WTC11 (cell line): ENCODE results near the gene C6orf52. TPM values are rescaled to one million over a fixed set of nuclear protein-coding genes. Genes with fewer than 3 reads are reported as not detected.

Experiments
- ATAC-seq: fragments of 200-7000 bp; cut with Tn5 transposase; 2 replicates; pipeline ENCODE4 v1.10.0; 2021; ENCODE audit warnings: mild to moderate bottlenecking, moderate library complexity
- CTCF ChIA-PET: fragments of 300-600 bp; sonication (Branson Sonifier 250); formaldehyde crosslinking; loops from one replicate; lab custom pipeline; 2021; ENCODE audit warnings: antibody characterized with exemption; lab: Charles Lee
- POLR2A ChIA-PET: fragments of 350-600 bp; sonication (Branson Sonifier 250); formaldehyde crosslinking; loops from one replicate; lab custom pipeline; 2021; ENCODE audit warnings: antibody characterized with exemption; lab: Charles Lee
- DNase-seq: peaks from one replicate; pipeline ENCODE4 v3.0.0; 2021; ENCODE audit warnings: low spot score
- H3K27ac Mint-ChIP-seq: 2 replicates; pipeline ENCODE4 v1.8.0; 2021; ENCODE audit warnings: mixed read lengths
- H3K27me3 Mint-ChIP-seq: 2 replicates; pipeline ENCODE4 v1.8.0; 2021; ENCODE audit warnings: low read depth, mild to moderate bottlenecking, moderate library complexity, mixed read lengths
- H3K36me3 Mint-ChIP-seq: 2 replicates; pipeline ENCODE4 v1.8.0; 2021; ENCODE audit warnings: mixed read lengths
- H3K4me1 Mint-ChIP-seq: 2 replicates; pipeline ENCODE4 v1.8.0; 2022; ENCODE audit warnings: mixed read lengths
- H3K4me3 Mint-ChIP-seq: 2 replicates; pipeline ENCODE4 v1.8.0; 2021; ENCODE audit warnings: mild to moderate bottlenecking, moderate library complexity, mixed read lengths
- H3K9me3 Mint-ChIP-seq: 2 replicates; pipeline ENCODE4 v1.8.0; 2021; ENCODE audit warnings: mixed read lengths
- ATF3 ChIP-seq: sonication (generic); formaldehyde crosslinking; conservative IDR thresholded peaks from 2 replicates; pipeline ENCODE4 v1.8.1; 2022; ENCODE audit warnings: mild to moderate bottlenecking, missing genetic modification reagents
- CBFB ChIP-seq: sonication (generic); formaldehyde crosslinking; IDR thresholded peaks from 2 replicates; pipeline ENCODE4 v1.8.1; 2022; ENCODE audit warnings: mild to moderate bottlenecking, low read depth, missing genetic modification reagents
- E2F5 ChIP-seq: sonication (generic); formaldehyde crosslinking; IDR thresholded peaks from 2 replicates; pipeline ENCODE4 v1.8.1; 2022; ENCODE audit warnings: mild to moderate bottlenecking, moderate library complexity, missing genetic modification reagents
- EMX1 ChIP-seq: fragments of 250-450 bp; sonication (Bioruptor Pico); IDR thresholded peaks from 2 replicates; pipeline ENCODE4 v1.8.0; 2021; ENCODE audit warnings: mild to moderate bottlenecking
- GABPB1 ChIP-seq: sonication (generic); formaldehyde crosslinking; IDR thresholded peaks from 2 replicates; pipeline ENCODE4 v1.8.1; 2023; ENCODE audit warnings: mild to moderate bottlenecking, missing genetic modification reagents
- JAZF1 ChIP-seq: fragments of 250-450 bp; sonication (Bioruptor Pico); IDR thresholded peaks from 2 replicates; pipeline ENCODE4 v1.9.0; 2021; ENCODE audit warnings: moderate library complexity, mild to moderate bottlenecking, inconsistent platforms
- KAT7 ChIP-seq: sonication (generic); formaldehyde crosslinking; IDR thresholded peaks from 2 replicates; pipeline ENCODE4 v1.8.1; 2023; ENCODE audit warnings: missing genetic modification reagents, mild to moderate bottlenecking, borderline replicate concordance
- MYBL2 ChIP-seq: sonication (generic); formaldehyde crosslinking; IDR thresholded peaks from 2 replicates; pipeline ENCODE4 v1.8.1; 2023; ENCODE audit warnings: mild to moderate bottlenecking, moderate library complexity, missing genetic modification reagents
- NFE2L1 ChIP-seq: sonication (generic); formaldehyde crosslinking; IDR thresholded peaks from 2 replicates; pipeline ENCODE4 v1.8.1; 2023; ENCODE audit warnings: missing genetic modification reagents
- NFYB ChIP-seq: sonication (generic); formaldehyde crosslinking; conservative IDR thresholded peaks from 2 replicates; pipeline ENCODE4 v1.8.0; 2022; ENCODE audit warnings: low read depth, missing genetic modification reagents
- SOX15 ChIP-seq: fragments of 250-450 bp; sonication (Bioruptor Pico); IDR thresholded peaks from 2 replicates; pipeline ENCODE4 v1.9.0; 2021; ENCODE audit warnings: mild to moderate bottlenecking
- SP1 ChIP-seq: sonication (generic); formaldehyde crosslinking; conservative IDR thresholded peaks from 2 replicates; pipeline ENCODE4 v1.8.1; 2022; ENCODE audit warnings: missing genetic modification reagents
- TEAD1 ChIP-seq: sonication (generic); formaldehyde crosslinking; IDR thresholded peaks from 2 replicates; pipeline ENCODE4 v1.8.0; 2022; ENCODE audit warnings: mild to moderate bottlenecking, missing genetic modification reagents
- TP53 ChIP-seq: sonication (generic); formaldehyde crosslinking; IDR thresholded peaks from 2 replicates; pipeline ENCODE4 v1.8.1; 2023; ENCODE audit warnings: mild to moderate bottlenecking, missing genetic modification reagents
- USF2 ChIP-seq: sonication (generic); formaldehyde crosslinking; IDR thresholded peaks from 2 replicates; pipeline ENCODE4 v1.8.1; 2023; ENCODE audit warnings: mild to moderate bottlenecking, missing genetic modification reagents, moderate library complexity
- ZBTB21 ChIP-seq: sonication (generic); formaldehyde crosslinking; IDR thresholded peaks from 2 replicates; pipeline ENCODE4 v1.8.1; 2023; ENCODE audit warnings: mild to moderate bottlenecking, missing genetic modification reagents, borderline replicate concordance
- ZNF138 ChIP-seq: sonication (generic); formaldehyde crosslinking; conservative IDR thresholded peaks from 2 replicates; pipeline ENCODE4 v1.8.1; 2022; ENCODE audit warnings: mild to moderate bottlenecking, moderate library complexity, missing genetic modification reagents
- ZNF416 ChIP-seq: fragments of 250-450 bp; sonication (Bioruptor Pico); IDR thresholded peaks from 2 replicates; pipeline ENCODE4 v1.9.0; 2021; ENCODE audit warnings: mild to moderate bottlenecking, inconsistent platforms
- ZNF425 ChIP-seq: fragments of 250-450 bp; sonication (Bioruptor Pico); conservative IDR thresholded peaks from 2 replicates; pipeline ENCODE4 v1.9.0; 2021; ENCODE audit warnings: mild to moderate bottlenecking
- ZNF512 ChIP-seq: sonication (generic); formaldehyde crosslinking; IDR thresholded peaks from 2 replicates; pipeline ENCODE4 v1.8.1; 2022; ENCODE audit warnings: missing genetic modification reagents, borderline replicate concordance
- ZSCAN18 ChIP-seq: fragments of 250-450 bp; sonication (Bioruptor Pico); IDR thresholded peaks from 2 replicates; pipeline ENCODE4 v2.1.2; 2022; ENCODE audit warnings: mild to moderate bottlenecking, moderate library complexity
- total RNA-seq: library from RNA; stranded (reverse); gene quantifications from 3 replicates; pipeline ENCODE4 v1.2.3, GENCODE V29; 2021
- TF ChIP-seq, protein P1 (sequence below): fragments of 250-450 bp; sonication (Bioruptor Pico); IDR thresholded peaks from 2 replicates; pipeline ENCODE4 v1.9.0; 2021; ENCODE audit warnings: mild to moderate bottlenecking
- TF ChIP-seq, protein P2 (sequence below): sonication (generic); formaldehyde crosslinking; IDR thresholded peaks from 2 replicates; pipeline ENCODE4 v1.8.0; 2023; ENCODE audit warnings: missing genetic modification reagents
- TF ChIP-seq, protein P3 (sequence below): sonication (generic); formaldehyde crosslinking; IDR thresholded peaks from 2 replicates; pipeline ENCODE4 v1.8.0; 2023; ENCODE audit warnings: mild to moderate bottlenecking, missing genetic modification reagents

C6orf52 gene
- total RNA-seq, 1 experiment from 2014 or later: 0.42 TPM

GRCh38 chr6:10686901-10687300, 7.5 kb downstream of the C6orf52 start:
- H3K36me3 Mint-ChIP-seq: no peaks in the 10 kb centered on the region
- H3K4me1 Mint-ChIP-seq: peaks cover 31% of the 10 kb centered on the region
- no peaks in the 10 kb centered on the region for H3K27me3 Mint-ChIP-seq
- ChIA-PET CTCF (interaction anchor here (0.9 to 1.4 kb wide), 2 partner anchors 209 to 221 kb away, joined by 3 to 5 read pairs; no protein-coding TSS in a partner anchor), POLR2A (interaction anchor here (0.5 kb wide), 1 partner anchor 602 kb away, joined by 4 read pairs; no protein-coding TSS in a partner anchor)
- ATAC-seq (no peak), DNase-seq (no peak)
- H3K27ac Mint-ChIP-seq: no peak overlapping the region
- no peak overlapping the region for H3K4me3 Mint-ChIP-seq
- H3K9me3 Mint-ChIP-seq: peaks cover 3% of the 10 kb centered on the region; the same call in 1 of the 2 replicates
- TF ChIP-seq EMX1 (CRISPR knock-in tag): no peak
- no peak for TF ChIP-seq TEAD1
- no peak for TF ChIP-seq ZNF425 (CRISPR knock-in tag)
- no peak for TF ChIP-seq ATF3
- no peak for TF ChIP-seq ZNF416 (CRISPR knock-in tag)
- no peak for TF ChIP-seq ZNF512 (CRISPR knock-in tag)
- TF ChIP-seq NFYB (CRISPR knock-in tag): no peak
- TF ChIP-seq SP1 (CRISPR knock-in tag): no peak
- TF ChIP-seq SOX15 (CRISPR knock-in tag): no peak
- TF ChIP-seq ZNF138 (CRISPR knock-in tag): no peak
- no peak for TF ChIP-seq TP53 (CRISPR knock-in tag)
- TF ChIP-seq MYBL2: no peak
- TF ChIP-seq NFE2L1 (CRISPR knock-in tag): no peak
- no peak for TF ChIP-seq CBFB (CRISPR knock-in tag)
- TF ChIP-seq ZSCAN18 (CRISPR knock-in tag): no peak
- TF ChIP-seq, protein P1, sequence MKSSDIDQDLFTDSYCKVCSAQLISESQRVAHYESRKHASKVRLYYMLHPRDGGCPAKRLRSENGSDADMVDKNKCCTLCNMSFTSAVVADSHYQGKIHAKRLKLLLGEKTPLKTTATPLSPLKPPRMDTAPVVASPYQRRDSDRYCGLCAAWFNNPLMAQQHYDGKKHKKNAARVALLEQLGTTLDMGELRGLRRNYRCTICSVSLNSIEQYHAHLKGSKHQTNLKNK (CRISPR knock-in tag): no peak
- TF ChIP-seq GABPB1 (CRISPR knock-in tag): no peak
- TF ChIP-seq USF2 (CRISPR knock-in tag): no peak
- TF ChIP-seq, all 79 proteins: peak for 0

GRCh38 chr6:10685092-10685915, 9.1 kb downstream of the C6orf52 start:
- ATAC-seq (no peak), DNase-seq (no peak)
- H3K27me3 Mint-ChIP-seq: no peaks in the 10 kb centered on the region
- peaks cover 22% of the 10 kb centered on the region for H3K4me1 Mint-ChIP-seq
- POLR2A ChIA-PET: interaction anchor here (0.7 kb wide), 1 partner anchor 26 kb away, joined by 3 read pairs; no protein-coding TSS in a partner anchor
- CTCF ChIA-PET: no interaction called here
- no peak overlapping the region for H3K27ac Mint-ChIP-seq
- H3K4me3 Mint-ChIP-seq: no peak overlapping the region
- no peaks in the 10 kb centered on the region for H3K36me3 Mint-ChIP-seq
- H3K9me3 Mint-ChIP-seq: peaks cover 7% of the 10 kb centered on the region; the same call in 1 of the 2 replicates
- TF ChIP-seq ZBTB21 (CRISPR knock-in tag) (no peak), JAZF1 (no peak), NFE2L1 (CRISPR knock-in tag) (no peak), E2F5 (CRISPR knock-in tag) (no peak), KAT7 (CRISPR knock-in tag) (no peak), EMX1 (CRISPR knock-in tag) (no peak)
- TF ChIP-seq, protein P2, sequence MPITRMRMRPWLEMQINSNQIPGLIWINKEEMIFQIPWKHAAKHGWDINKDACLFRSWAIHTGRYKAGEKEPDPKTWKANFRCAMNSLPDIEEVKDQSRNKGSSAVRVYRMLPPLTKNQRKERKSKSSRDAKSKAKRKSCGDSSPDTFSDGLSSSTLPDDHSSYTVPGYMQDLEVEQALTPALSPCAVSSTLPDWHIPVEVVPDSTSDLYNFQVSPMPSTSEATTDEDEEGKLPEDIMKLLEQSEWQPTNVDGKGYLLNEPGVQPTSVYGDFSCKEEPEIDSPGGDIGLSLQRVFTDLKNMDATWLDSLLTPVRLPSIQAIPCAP (CRISPR knock-in tag): no peak
- TF ChIP-seq, protein P3, sequence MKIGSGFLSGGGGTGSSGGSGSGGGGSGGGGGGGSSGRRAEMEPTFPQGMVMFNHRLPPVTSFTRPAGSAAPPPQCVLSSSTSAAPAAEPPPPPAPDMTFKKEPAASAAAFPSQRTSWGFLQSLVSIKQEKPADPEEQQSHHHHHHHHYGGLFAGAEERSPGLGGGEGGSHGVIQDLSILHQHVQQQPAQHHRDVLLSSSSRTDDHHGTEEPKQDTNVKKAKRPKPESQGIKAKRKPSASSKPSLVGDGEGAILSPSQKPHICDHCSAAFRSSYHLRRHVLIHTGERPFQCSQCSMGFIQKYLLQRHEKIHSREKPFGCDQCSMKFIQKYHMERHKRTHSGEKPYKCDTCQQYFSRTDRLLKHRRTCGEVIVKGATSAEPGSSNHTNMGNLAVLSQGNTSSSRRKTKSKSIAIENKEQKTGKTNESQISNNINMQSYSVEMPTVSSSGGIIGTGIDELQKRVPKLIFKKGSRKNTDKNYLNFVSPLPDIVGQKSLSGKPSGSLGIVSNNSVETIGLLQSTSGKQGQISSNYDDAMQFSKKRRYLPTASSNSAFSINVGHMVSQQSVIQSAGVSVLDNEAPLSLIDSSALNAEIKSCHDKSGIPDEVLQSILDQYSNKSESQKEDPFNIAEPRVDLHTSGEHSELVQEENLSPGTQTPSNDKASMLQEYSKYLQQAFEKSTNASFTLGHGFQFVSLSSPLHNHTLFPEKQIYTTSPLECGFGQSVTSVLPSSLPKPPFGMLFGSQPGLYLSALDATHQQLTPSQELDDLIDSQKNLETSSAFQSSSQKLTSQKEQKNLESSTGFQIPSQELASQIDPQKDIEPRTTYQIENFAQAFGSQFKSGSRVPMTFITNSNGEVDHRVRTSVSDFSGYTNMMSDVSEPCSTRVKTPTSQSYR (CRISPR knock-in tag): no peak
